HEK293 (cell line): ENCODE results near the gene ADAMTS4.

Experiments used
- CTCF ChIP-seq: fragments of 450-650 bp; formaldehyde crosslinking; IDR thresholded peaks from 2 replicates; pipeline ENCODE4 v1.5.1; 2016; ENCODE audit warnings: missing biosample characterization, missing genetic modification characterization
- SP3 ChIP-seq: fragments of 450-650 bp; formaldehyde crosslinking; IDR thresholded peaks from 2 replicates; pipeline ENCODE4 v1.5.1; 2016; ENCODE audit warnings: missing biosample characterization, missing genetic modification characterization
- ZBTB1 ChIP-seq: fragments of 450-650 bp; formaldehyde crosslinking; IDR thresholded peaks from 2 replicates; pipeline ENCODE4 v1.5.1; 2016; ENCODE audit warnings: missing biosample characterization, missing genetic modification characterization
- ZBTB26 ChIP-seq: fragments of 450-650 bp; formaldehyde crosslinking; optimal IDR thresholded peaks from 2 replicates; pipeline ENCODE3; 2016; ENCODE audit warnings: missing biosample characterization, mild to moderate bottlenecking, missing genetic modification characterization
- ZNF423 ChIP-seq: fragments of 450-650 bp; formaldehyde crosslinking; IDR thresholded peaks from 2 replicates; pipeline ENCODE4 v1.5.1; 2016; ENCODE audit warnings: missing biosample characterization, missing genetic modification characterization
- ZNF518A ChIP-seq: fragments of 450-650 bp; formaldehyde crosslinking; conservative IDR thresholded peaks from 2 replicates; pipeline ENCODE4 v1.5.1; 2016; ENCODE audit warnings: low read depth, missing biosample characterization, missing genetic modification characterization
- ZNF580 ChIP-seq: fragments of 450-650 bp; formaldehyde crosslinking; IDR thresholded peaks from 2 replicates; pipeline ENCODE4 v1.5.1; 2016; ENCODE audit warnings: missing biosample characterization, missing genetic modification characterization

- TF ChIP-seq CTCF (tag by site-specific recombination) (peak; percentile 71), ZBTB1 (tag by site-specific recombination) (no peak), ZNF580 (tag by site-specific recombination) (no peak), ZNF518A (tag by site-specific recombination) (no peak), ZNF423 (tag by site-specific recombination) (no peak), ZBTB26 (no peak), SP3 (tag by site-specific recombination) (no peak)
These were observed 6.1 kb downstream of the ADAMTS4 start for GRCh38 chr1:161192476-161193465.
